Tibial artery (tissue), 4 donors: ENCODE data around the gene AQP6.

Source experiments
- DNase-seq, 2 donors: peaks; one replicate each; pipeline ENCODE4 v3.0.0-alpha.2; 2019
- H3K27ac ChIP-seq, 2 donors: fragments of 200-600 bp; sonication (generic) in 1 of 2; 1 replicate in 1 of 2; 2 replicates in 1 of 2; pipeline ENCODE4 v1.5.1; 2018 to 2019; ENCODE audit warnings: mild to moderate bottlenecking in 1 of 2
- H3K27me3 ChIP-seq, 2 donors: fragments of 200-600 bp; sonication (generic) in 1 of 2; one replicate each; pipeline versions ENCODE4 v1.5.1 to v1.6.0; 2016 to 2019
- H3K36me3 ChIP-seq, 3 donors: fragments of 200-600 bp; sonication (generic) in 2 of 3; one replicate each; pipeline ENCODE4 v1.5.1; 2016 to 2019; ENCODE audit warnings: mild to moderate bottlenecking in 2 of 3
- H3K4me1 ChIP-seq, 4 donors: fragments of 200-600 bp; sonication (generic) in 2 of 4; 1 replicate in 3 of 4; 2 replicates in 1 of 4; pipeline ENCODE4 v1.5.1; 2016 to 2019
- H3K4me3 ChIP-seq, 2 donors: fragments of 200-600 bp; sonication (generic) in 1 of 2; 1 replicate in 1 of 2; 2 replicates in 1 of 2; pipeline ENCODE4 v1.5.1; 2018 to 2019; ENCODE audit warnings: mild to moderate bottlenecking in 2 of 2
- H3K9me3 ChIP-seq, 3 donors: fragments of 200-600 bp; sonication (generic) in 1 of 3; one replicate each; pipeline ENCODE4 v1.5.1; 2016 to 2019
- CTCF ChIP-seq, 2 experiments: fragments of 200-600 bp in 1 of 2; fragments of 450-650 bp in 1 of 2; IDR thresholded peaks; one replicate each; pipeline ENCODE4 v1.5.1; 2017 to 2019; ENCODE audit warnings: antibody characterized with exemption in 2 of 2, mild to moderate bottlenecking in 1 of 2, moderate library complexity in 1 of 2
- intact Hi-C: fragments of 100-400 bp; cut with DNase I; formaldehyde crosslinking; loops from one replicate; pipeline ENCODE4 v1.15.0; 2023; ENCODE audit warnings: low total_unique reads

Gene AQP6

DNA sequence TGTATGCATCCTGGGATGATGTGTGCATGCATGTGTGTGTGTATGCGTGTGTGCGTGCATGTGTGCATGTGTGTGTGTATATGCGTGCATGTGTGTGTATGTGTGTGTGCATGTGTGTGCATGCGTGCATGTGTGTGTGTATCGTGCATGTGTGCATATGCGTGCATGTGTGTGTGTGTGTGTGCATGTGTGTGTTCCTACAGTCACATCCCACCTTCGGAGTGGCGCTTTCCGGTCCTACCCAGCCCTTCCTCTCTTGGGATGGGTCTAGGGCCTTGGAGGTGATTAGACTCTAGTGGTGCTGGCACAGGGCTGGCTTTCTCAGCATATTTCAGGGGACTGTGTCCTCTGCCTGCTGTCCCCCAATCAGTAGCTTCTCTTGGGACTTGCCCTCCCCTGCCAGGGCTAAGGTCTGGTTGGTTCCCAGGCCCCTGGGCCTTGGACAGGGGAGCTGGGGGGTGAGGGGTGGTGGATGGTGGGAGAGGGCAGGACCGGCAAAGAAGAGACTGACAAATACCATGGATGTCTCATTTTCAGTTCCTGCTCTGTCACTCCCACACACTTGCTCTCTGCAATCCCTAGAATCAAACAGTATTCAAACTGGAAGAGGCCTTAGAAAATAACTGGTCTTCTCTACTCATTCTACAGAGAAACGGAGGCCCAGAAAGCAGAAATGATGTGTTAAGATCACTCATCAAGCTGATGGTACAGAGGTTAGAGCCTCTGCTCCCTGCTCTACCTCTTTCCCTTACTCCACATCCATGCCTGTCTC is 47.1 kb upstream of the AQP6 start:
- intact Hi-C loops, result no loop called here
- no peak for DNase-seq
- H3K4me3 ChIP-seq, result no peak overlapping the region
- H3K9me3 ChIP-seq, result no peaks in the 10 kb centered on the region
- no peak for TF ChIP-seq CTCF (IDR thresholded peaks at IDR 0.05)
- H3K27ac ChIP-seq, result no peak overlapping the region
- no peaks in the 10 kb centered on the region for H3K36me3 ChIP-seq
- H3K4me1 ChIP-seq, result peaks cover 0 to 8% (median 0%) of the 10 kb centered on the region in 4 donors
- peaks cover 0 to 5% of the 10 kb centered on the region in 2 donors for H3K27me3 ChIP-seq

GRCh38 chr12:49928471-49928870 is 44.3 kb upstream of the AQP6 start:
- intact Hi-C loops, result no loop called here
- H3K4me1 ChIP-seq, result no peaks in the 10 kb centered on the region

GRCh38 chr12:49929581-49929980 is 43.2 kb upstream of the AQP6 start:
- no peak for TF ChIP-seq CTCF (IDR thresholded peaks at IDR 0.05)
- no peaks in the 10 kb centered on the region for H3K9me3 ChIP-seq
- intact Hi-C loops, result no loop called here
- H3K4me3 ChIP-seq, result no peak overlapping the region
- no peak for DNase-seq
- no peaks in the 10 kb centered on the region for H3K36me3 ChIP-seq
- H3K27me3 ChIP-seq, result peaks cover 0 to 5% of the 10 kb centered on the region in 2 donors
- no peaks in the 10 kb centered on the region for H3K4me1 ChIP-seq
- H3K27ac ChIP-seq, result no peak overlapping the region

More at GRCh38 chr12:49928471-49928870, 44.3 kb upstream of the AQP6 start:
- H3K27me3 ChIP-seq, result peaks cover 0 to 5% of the 10 kb centered on the region in 2 donors
- TF ChIP-seq CTCF (IDR thresholded peaks at IDR 0.05), result no peak
- H3K27ac ChIP-seq, result no peak overlapping the region
- no peaks in the 10 kb centered on the region for H3K36me3 ChIP-seq
- H3K4me3 ChIP-seq, result no peak overlapping the region
- DNase-seq, result no peak
- H3K9me3 ChIP-seq, result no peaks in the 10 kb centered on the region

DNA sequence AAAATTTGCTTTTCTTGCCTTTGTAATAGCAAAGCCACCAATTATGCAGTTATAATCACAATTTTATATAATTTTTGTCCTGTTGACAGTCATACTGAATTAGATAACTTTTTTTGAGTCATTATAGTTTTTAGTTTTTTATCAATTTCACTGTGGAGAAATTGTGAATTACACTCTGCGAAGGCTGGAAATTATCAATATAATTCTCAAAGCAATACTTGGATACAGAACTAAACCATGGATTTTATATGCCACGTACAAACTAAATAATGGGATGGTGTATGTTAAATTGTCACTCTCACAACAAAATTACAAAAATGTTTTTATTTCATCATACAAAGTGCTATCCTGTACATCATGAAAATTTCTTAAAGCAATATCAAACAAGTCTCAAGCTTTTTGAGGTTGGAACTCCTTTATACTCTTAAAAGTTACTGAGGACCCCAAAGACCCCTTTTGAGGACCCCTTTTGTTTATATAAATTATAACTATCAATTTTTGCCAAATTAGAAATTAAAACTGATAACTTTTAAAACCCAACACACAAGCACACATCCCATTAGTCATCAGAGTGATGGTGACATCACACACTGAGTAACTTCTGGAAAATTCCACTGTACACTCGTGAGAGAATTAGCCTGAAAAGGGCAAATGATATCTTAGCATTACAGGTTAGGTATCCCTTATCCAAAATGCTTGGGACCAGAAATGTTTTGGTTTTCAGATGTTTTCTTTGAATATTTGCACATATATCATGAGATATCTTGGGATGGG is 42.0 kb upstream of the AQP6 start:
- H3K27me3 ChIP-seq, result peaks cover 0 to 5% of the 10 kb centered on the region in 2 donors
- intact Hi-C loops, result no loop called here
- no peaks in the 10 kb centered on the region for H3K36me3 ChIP-seq
- no peaks in the 10 kb centered on the region for H3K4me1 ChIP-seq
- no peak for DNase-seq
- H3K4me3 ChIP-seq, result no peak overlapping the region
- H3K9me3 ChIP-seq, result no peaks in the 10 kb centered on the region
- TF ChIP-seq CTCF (IDR thresholded peaks at IDR 0.05), result no peak
- H3K27ac ChIP-seq, result no peak overlapping the region

DNA sequence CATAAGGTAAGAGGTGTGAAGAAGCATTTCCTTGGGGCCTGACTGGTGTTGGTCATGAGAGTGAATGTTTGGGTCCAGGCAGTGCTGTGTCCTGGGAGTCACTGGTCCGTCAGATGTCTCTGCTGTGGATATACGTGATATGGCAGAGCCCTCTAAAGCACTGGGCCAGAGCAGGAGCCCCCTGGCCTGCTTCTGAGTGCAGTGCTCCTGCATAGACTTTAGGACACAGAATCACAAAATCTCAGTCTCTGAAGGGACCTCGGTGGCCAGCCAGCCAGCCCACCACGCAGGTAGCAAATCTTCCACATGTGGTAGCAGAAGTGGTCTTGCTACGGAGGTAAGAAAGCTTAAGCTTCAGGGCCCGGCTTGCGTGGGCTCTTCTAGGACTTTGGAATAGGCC is 40.7 kb upstream of the AQP6 start:
- no peaks in the 10 kb centered on the region for H3K9me3 ChIP-seq
- DNase-seq, result no peak
- no peaks in the 10 kb centered on the region for H3K4me1 ChIP-seq
- peaks cover 0 to 5% of the 10 kb centered on the region in 2 donors for H3K27me3 ChIP-seq
- H3K36me3 ChIP-seq, result no peaks in the 10 kb centered on the region
- H3K4me3 ChIP-seq, result no peak overlapping the region
- no peak for TF ChIP-seq CTCF (IDR thresholded peaks at IDR 0.05)
- H3K27ac ChIP-seq, result no peak overlapping the region
- intact Hi-C loops, result no loop called here
